ENCODE results near the gene MNT.

DNA sequence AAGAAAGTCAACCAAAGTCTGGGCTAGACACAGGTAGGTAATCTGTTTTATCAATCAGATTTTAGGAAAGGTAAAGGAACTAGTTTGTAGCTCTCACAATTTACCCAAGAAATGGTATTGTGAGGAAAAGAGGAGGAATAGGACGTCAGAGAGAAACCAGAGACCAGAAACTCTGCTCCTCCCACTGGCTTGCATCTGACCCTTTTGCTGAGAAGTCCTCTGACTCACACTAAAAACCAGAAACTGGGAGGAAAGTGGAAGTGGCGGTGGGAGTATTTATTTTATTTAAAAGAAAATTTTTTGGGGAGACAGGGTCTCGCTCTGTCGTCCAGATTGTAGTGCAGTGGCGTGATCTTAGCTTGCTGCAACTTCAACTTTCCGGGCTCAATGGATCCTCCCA is 38.0 kb upstream of the MNT start:
- TF ChIP-seq EP300 (IDR thresholded peaks at IDR 0.05; ENCODE audit: low read depth), result no peak
- TF ChIP-seq POLR2A (IDR thresholded peaks at IDR 0.05), result no peak

All from transverse colon (tissue), 1 donor.